Measurements from ENCODE around the gene ABHD2. TPM values are rescaled to one million over a fixed set of nuclear protein-coding genes. Genes with fewer than 3 reads are reported as not detected.

ABHD2 gene
- total and polyA plus RNA-seq, 2 donors (not counting 3 experiments of a cell fraction or from before 2014, with no cell fraction given), result 14.0 to 62.2 TPM

DNA sequence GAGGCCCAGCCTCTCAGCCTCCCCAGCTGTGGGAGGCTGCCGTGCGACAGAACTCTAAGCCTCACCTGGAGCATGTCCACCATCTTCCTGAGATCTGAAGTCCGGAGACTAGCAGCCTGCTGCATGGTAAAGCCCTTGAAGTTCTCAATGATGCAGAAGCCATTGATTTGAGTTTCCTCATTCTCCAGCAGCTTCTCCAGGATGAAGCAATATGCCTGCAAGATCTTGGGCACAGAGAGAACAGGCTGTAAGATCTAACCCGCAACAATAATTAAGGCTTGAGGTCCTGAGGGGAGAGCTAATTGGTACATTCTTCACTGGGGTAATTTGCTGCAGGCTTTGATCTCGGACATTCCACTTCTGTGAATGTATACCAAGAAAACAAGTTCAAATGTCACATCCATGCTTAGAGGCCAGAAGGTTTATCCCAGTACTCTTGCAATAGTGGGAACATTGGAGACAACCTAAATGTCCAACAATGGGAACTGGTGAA lies 123.5 kb downstream of the ABHD2 start:
- ChIA-PET POLR2A (no interaction called here), CTCF (interaction anchor here (0.7 kb wide), 1 partner anchor 320 kb away, joined by 3 read pairs; no protein-coding TSS in a partner anchor)
- no peaks in the 10 kb centered on the region for H3K9me3 ChIP-seq (replicated peaks; ENCODE audit: control insufficient read depth, insufficient read depth, low read length)
- H3K27ac ChIP-seq (ENCODE audit: insufficient read depth, low read depth, low read length), result no peak overlapping the region
- H3K9me1 ChIP-seq (replicated peaks; ENCODE audit: control insufficient read depth, extremely low read depth, insufficient read depth, low read length), result no peaks in the 10 kb centered on the region
- H3K9ac ChIP-seq (replicated peaks; ENCODE audit: extremely low read depth, insufficient read depth, low read length), result no peak overlapping the region
- H3K79me2 ChIP-seq (ENCODE audit: control insufficient read depth, insufficient read depth, low read length), result no peaks in the 10 kb centered on the region
- dilution Hi-C loops (cut with MboI; ENCODE audit: extremely low pct_ligation_motif_present, low sequenced_read_pairs), result no loop called here
- peaks cover 2% of the 10 kb centered on the region for H3K4me1 ChIP-seq (ENCODE audit: control insufficient read depth, extremely low read depth, insufficient read depth, low read length)
- TF ChIP-seq EZH2 (IDR thresholded peaks at IDR 0.05; ENCODE audit: borderline replicate concordance, low read depth, low read length, severe bottlenecking) (no peak), GATA2 (IDR thresholded peaks at IDR 0.05; ENCODE audit: insufficient read depth, insufficient read length, low read depth, low read length) (no peak), POLR2A (IDR thresholded peaks at IDR 0.05; ENCODE audit: low read depth, low read length) (no peak), JUN (IDR thresholded peaks at IDR 0.05; ENCODE audit: borderline replicate concordance, insufficient read depth, insufficient read length, low read depth) (no peak), CTCF (IDR thresholded peaks at IDR 0.05; ENCODE audit: extremely low read depth in 1 of 2, insufficient read depth in 1 of 2, low read depth in 1 of 2, low read length in 2 of 2) (no peak), FOS (IDR thresholded peaks at IDR 0.05; ENCODE audit: borderline replicate concordance, insufficient read depth, low read length) (no peak), MYC (IDR thresholded peaks at IDR 0.05; ENCODE audit: low read depth, low read length) (no peak), POLR2AphosphoS5 (IDR thresholded peaks at IDR 0.05; ENCODE audit: insufficient read depth, low read depth, low read length) (no peak)
- TF ChIP-seq, protein P1, sequence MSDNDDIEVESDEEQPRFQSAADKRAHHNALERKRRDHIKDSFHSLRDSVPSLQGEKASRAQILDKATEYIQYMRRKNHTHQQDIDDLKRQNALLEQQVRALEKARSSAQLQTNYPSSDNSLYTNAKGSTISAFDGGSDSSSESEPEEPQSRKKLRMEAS (IDR thresholded peaks at IDR 0.05; ENCODE audit: insufficient read depth, insufficient read length), result no peak
- DNase-seq (ENCODE audit: low read depth, low spot score) (no peak), FAIRE-seq (no peak)
- H3K4me3 ChIP-seq (replicated peaks in 1 of 3; ENCODE audit: insufficient read depth in 1 of 3, low read depth in 1 of 3, low read length in 3 of 3), result no peak overlapping the region
- no peak overlapping the region for H2AFZ ChIP-seq (ENCODE audit: low read depth, low read length)
- intact Hi-C loops (cut with micrococcal nuclease), result no loop called here
- no TSS peak for BruUV-seq (replicated peaks)
- H4K20me1 ChIP-seq (replicated peaks; ENCODE audit: control insufficient read depth, extremely low read depth, insufficient read depth, low read length), result no peaks in the 10 kb centered on the region
- H3K36me3 ChIP-seq (ENCODE audit: control insufficient read depth in 2 of 2, extremely low read depth in 1 of 2, insufficient read depth in 2 of 2, low read length in 2 of 2), result no peaks in the 10 kb centered on the region
- peaks cover 0 to 2% of the 10 kb centered on the region in 2 experiments for H3K27me3 ChIP-seq (ENCODE audit: control insufficient read depth in 2 of 2, insufficient read depth in 2 of 2, low read length in 2 of 2)
- H3K4me2 ChIP-seq (ENCODE audit: insufficient read depth, low read length), result no peak overlapping the region

Measured in endothelial cell of umbilical vein (primary cell).